Measurements from ENCODE around the gene DBF4.

The DBF4 gene

GRCh38 chr7:87876869-87877234 is 559 bp downstream of the DBF4 start:
- peaks cover 28% of the 10 kb centered on the region for H3K4me1 ChIP-seq (ENCODE audit: low read length)
- H3K79me2 ChIP-seq (ENCODE audit: low read length), result peaks cover 98% of the 10 kb centered on the region
- peak overlapping the region; percentile 71 for H3K4me2 ChIP-seq (ENCODE audit: low read length)
- H3K27me3 ChIP-seq (ENCODE audit: low read depth, low read length), result no peaks in the 10 kb centered on the region
- H3K9me3 ChIP-seq (ENCODE audit: insufficient read depth, low read length), result peaks cover 9% of the 10 kb centered on the region
- H3K4me3 ChIP-seq (ENCODE audit: low read length), result peak overlapping the region; percentile 89
- peak overlapping the region; percentile 94 for H3K9ac ChIP-seq (ENCODE audit: low read length)
- H3K27ac ChIP-seq (ENCODE audit: low read length), result peak overlapping the region; percentile 92
- peak overlapping the region; percentile 82 for H2AFZ ChIP-seq (ENCODE audit: low read depth, low read length)
- H4K20me1 ChIP-seq (ENCODE audit: insufficient read depth, low read length), result peaks cover 8% of the 10 kb centered on the region; the same call in 1 of the 2 replicates
- H3K36me3 ChIP-seq (replicated peaks; ENCODE audit: low read depth, low read length), result peaks cover 49% of the 10 kb centered on the region
- no peak for TF ChIP-seq EZH2phosphoT487 (IDR thresholded peaks at IDR 0.05; ENCODE audit: low read depth)
- TF ChIP-seq, protein P1, sequence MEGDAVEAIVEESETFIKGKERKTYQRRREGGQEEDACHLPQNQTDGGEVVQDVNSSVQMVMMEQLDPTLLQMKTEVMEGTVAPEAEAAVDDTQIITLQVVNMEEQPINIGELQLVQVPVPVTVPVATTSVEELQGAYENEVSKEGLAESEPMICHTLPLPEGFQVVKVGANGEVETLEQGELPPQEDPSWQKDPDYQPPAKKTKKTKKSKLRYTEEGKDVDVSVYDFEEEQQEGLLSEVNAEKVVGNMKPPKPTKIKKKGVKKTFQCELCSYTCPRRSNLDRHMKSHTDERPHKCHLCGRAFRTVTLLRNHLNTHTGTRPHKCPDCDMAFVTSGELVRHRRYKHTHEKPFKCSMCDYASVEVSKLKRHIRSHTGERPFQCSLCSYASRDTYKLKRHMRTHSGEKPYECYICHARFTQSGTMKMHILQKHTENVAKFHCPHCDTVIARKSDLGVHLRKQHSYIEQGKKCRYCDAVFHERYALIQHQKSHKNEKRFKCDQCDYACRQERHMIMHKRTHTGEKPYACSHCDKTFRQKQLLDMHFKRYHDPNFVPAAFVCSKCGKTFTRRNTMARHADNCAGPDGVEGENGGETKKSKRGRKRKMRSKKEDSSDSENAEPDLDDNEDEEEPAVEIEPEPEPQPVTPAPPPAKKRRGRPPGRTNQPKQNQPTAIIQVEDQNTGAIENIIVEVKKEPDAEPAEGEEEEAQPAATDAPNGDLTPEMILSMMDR (IDR thresholded peaks at IDR 0.05; ENCODE audit: low read depth, low read length), result 0 out of 2 replicates have a peak, but pooled peaks have one; percentile 4

DNA sequence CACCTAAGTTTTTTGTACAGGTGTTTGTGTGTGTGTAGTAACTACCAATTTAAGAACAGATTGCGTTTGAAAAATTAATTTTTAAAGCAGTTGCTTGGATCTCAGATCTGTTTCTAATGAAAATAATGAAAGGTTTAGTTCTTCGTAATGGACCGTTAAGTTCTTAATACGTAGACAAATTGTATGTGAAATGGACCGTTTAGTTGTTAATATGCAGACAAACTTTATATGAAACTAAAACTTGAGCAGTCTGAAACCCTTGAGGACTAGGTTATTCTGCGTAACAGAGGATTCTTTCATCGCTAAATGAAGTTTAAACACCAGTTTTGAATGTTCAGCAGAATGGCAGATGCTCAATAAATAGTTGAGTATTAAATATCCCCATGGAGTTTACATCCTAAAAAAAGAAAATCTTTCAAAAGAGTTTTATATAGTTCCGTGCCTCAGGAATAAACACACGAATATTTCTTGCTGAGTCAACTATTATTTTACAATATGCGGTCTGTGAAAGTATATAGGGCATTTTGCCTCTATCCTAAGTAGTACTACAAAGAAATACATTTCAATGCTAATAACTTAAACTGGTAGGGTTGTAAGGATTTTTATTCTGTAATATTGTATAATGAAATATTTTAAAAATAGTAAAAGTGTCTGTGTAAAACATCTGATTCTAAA is 1.2 kb downstream of the DBF4 start:
- TF ChIP-seq EZH2phosphoT487 (IDR thresholded peaks at IDR 0.05; ENCODE audit: low read depth), result no peak
- TF ChIP-seq, protein P1 (IDR thresholded peaks at IDR 0.05; ENCODE audit: low read depth, low read length), result no peak
- peak overlapping the region; percentile 82; the same call in 1 of the 2 replicates for H2AFZ ChIP-seq (ENCODE audit: low read depth, low read length)
- H3K27ac ChIP-seq (ENCODE audit: low read length), result peak overlapping the region; percentile 92
- peak overlapping the region; percentile 71 for H3K4me2 ChIP-seq (ENCODE audit: low read length)
- H3K9ac ChIP-seq (ENCODE audit: low read length), result peak overlapping the region; percentile 94
- peaks cover 34% of the 10 kb centered on the region for H3K4me1 ChIP-seq (ENCODE audit: low read length)
- H4K20me1 ChIP-seq (ENCODE audit: insufficient read depth, low read length), result peaks cover 15% of the 10 kb centered on the region; the same call in 1 of the 2 replicates
- H3K27me3 ChIP-seq (ENCODE audit: low read depth, low read length), result no peaks in the 10 kb centered on the region
- H3K36me3 ChIP-seq (replicated peaks; ENCODE audit: low read depth, low read length), result peaks cover 49% of the 10 kb centered on the region
- peaks cover 3% of the 10 kb centered on the region; the same call in 1 of the 2 replicates for H3K9me3 ChIP-seq (ENCODE audit: insufficient read depth, low read length)
- H3K79me2 ChIP-seq (ENCODE audit: low read length), result peaks cover 98% of the 10 kb centered on the region
- H3K4me3 ChIP-seq (ENCODE audit: low read length), result peak overlapping the region; percentile 89

GRCh38 chr7:87878208-87878735 is 2.0 kb downstream of the DBF4 start:
- Histone ChIP-seq H3K9ac (ENCODE audit: low read length) (peak overlapping the region; percentile 94), H3K4me1 (ENCODE audit: low read length) (peaks cover 38% of the 10 kb centered on the region), H3K27ac (ENCODE audit: low read length) (no peak overlapping the region), H3K36me3 (replicated peaks; ENCODE audit: low read depth, low read length) (peaks cover 46% of the 10 kb centered on the region), H3K4me3 (ENCODE audit: low read length) (peak overlapping the region; percentile 89), H3K4me2 (ENCODE audit: low read length) (peak overlapping the region; percentile 71), H2AFZ (ENCODE audit: low read depth, low read length) (no peak overlapping the region), H3K9me3 (ENCODE audit: insufficient read depth, low read length) (no peaks in the 10 kb centered on the region), H4K20me1 (ENCODE audit: insufficient read depth, low read length) (peaks cover 15% of the 10 kb centered on the region; the same call in 1 of the 2 replicates), H3K27me3 (ENCODE audit: low read depth, low read length) (no peaks in the 10 kb centered on the region), H3K79me2 (ENCODE audit: low read length) (peaks cover 98% of the 10 kb centered on the region)
- no peak for TF ChIP-seq EZH2phosphoT487 (IDR thresholded peaks at IDR 0.05; ENCODE audit: low read depth)
- TF ChIP-seq, protein P1 (IDR thresholded peaks at IDR 0.05; ENCODE audit: low read depth, low read length), result no peak

- Histone ChIP-seq H3K4me3 (ENCODE audit: low read length) (no peak overlapping the region), H4K20me1 (ENCODE audit: insufficient read depth, low read length) (peaks cover 20% of the 10 kb centered on the region; the same call in 1 of the 2 replicates), H3K36me3 (replicated peaks; ENCODE audit: low read depth, low read length) (peaks cover 55% of the 10 kb centered on the region), H3K4me2 (ENCODE audit: low read length) (peak overlapping the region; percentile 4; the same call in 1 of the 2 replicates), H3K9me3 (ENCODE audit: insufficient read depth, low read length) (no peaks in the 10 kb centered on the region), H2AFZ (ENCODE audit: low read depth, low read length) (no peak overlapping the region), H3K79me2 (ENCODE audit: low read length) (peaks cover 84% of the 10 kb centered on the region), H3K9ac (ENCODE audit: low read length) (no peak overlapping the region), H3K27me3 (ENCODE audit: low read depth, low read length) (no peaks in the 10 kb centered on the region), H3K4me1 (ENCODE audit: low read length) (peaks cover 21% of the 10 kb centered on the region), H3K27ac (ENCODE audit: low read length) (no peak overlapping the region)
- TF ChIP-seq, protein P1 (IDR thresholded peaks at IDR 0.05; ENCODE audit: low read depth, low read length), result no peak
- no peak for TF ChIP-seq EZH2phosphoT487 (IDR thresholded peaks at IDR 0.05; ENCODE audit: low read depth)
Measured at GRCh38 chr7:87882151-87882937, 6.1 kb downstream of the DBF4 start.

Data from OCI-LY3 (cell line).